Sigmoid colon (tissue), 7 donors: Measurements from ENCODE around the gene CEMP1. TPM values are rescaled to one million over a fixed set of nuclear protein-coding genes. Genes with fewer than 3 reads are reported as not detected.
A peak's percentile ranks its signal among the peaks of the same experiment; 100 is the strongest.

Experiments used
- DNase-seq: peaks from one replicate; pipeline ENCODE4 v3.0.0-alpha.2; 2019
- H3K27ac ChIP-seq, 4 donors: fragments of 200-600 bp; sonication (generic); one replicate each; pipeline ENCODE4 v1.5.1; 2016 to 2019; ENCODE audit warnings: mild to moderate bottlenecking in 1 of 4
- H3K27me3 ChIP-seq, 3 donors: fragments of 200-600 bp; sonication (generic); one replicate each; pipeline ENCODE4 v1.5.1; 2019; ENCODE audit warnings: mild to moderate bottlenecking in 1 of 3
- H3K36me3 ChIP-seq, 4 donors: fragments of 200-600 bp; sonication (generic); one replicate each; pipeline ENCODE4 v1.5.1; 2016 to 2019
- H3K4me1 ChIP-seq, 4 donors: fragments of 200-600 bp; sonication (generic); one replicate each; pipeline ENCODE4 v1.5.1; 2017 to 2019
- H3K4me3 ChIP-seq, 4 donors: fragments of 200-600 bp; sonication (generic); one replicate each; pipeline ENCODE4 v1.5.1; 2017 to 2019; ENCODE audit warnings: mild to moderate bottlenecking in 2 of 4, moderate library complexity in 1 of 4
- H3K9me3 ChIP-seq, 4 donors: fragments of 200-600 bp in 3 of 4; sonication (generic) in 3 of 4; one replicate each; pipeline versions ENCODE4 v1.5.1 to v1.6.1; 2013 to 2019
- CTCF ChIP-seq, 4 experiments: fragments of 450-650 bp in 3 of 4; fragments of 200-600 bp in 1 of 4; IDR thresholded peaks; one replicate each; pipeline ENCODE4 v1.5.1; 2016 to 2019; ENCODE audit warnings: antibody characterized with exemption in 4 of 4, mild to moderate bottlenecking in 3 of 4, moderate library complexity in 2 of 4
- EP300 ChIP-seq, 4 donors: sonication (generic); formaldehyde crosslinking; IDR thresholded peaks; one replicate each; pipeline ENCODE4 v1.6.1; 2017; ENCODE audit warnings: antibody characterized with exemption in 4 of 4
- POLR2A ChIP-seq, 2 donors: fragments of 450-650 bp; IDR thresholded peaks; one replicate each; pipeline ENCODE4 v1.6.1; 2016; ENCODE audit warnings: antibody characterized with exemption in 2 of 2, mild to moderate bottlenecking in 2 of 2, moderate library complexity in 2 of 2
- POLR2AphosphoS5 ChIP-seq, 4 donors: sonication (generic); formaldehyde crosslinking; IDR thresholded peaks; one replicate each; pipeline ENCODE4 v1.6.1; 2017; ENCODE audit warnings: antibody characterized with exemption in 4 of 4
- WGBS, 2 donors: extraction: QIAGEN DNeasy Blood & Tissue Kit; methylation state at CpG; one replicate each; pipeline ENCODE4 v1.1.7; 2013; 5-methylcytosine and 5-hydroxymethylcytosine counted together
- intact Hi-C: fragments of 100-400 bp; cut with DNase I; formaldehyde crosslinking; loops from one replicate; pipeline ENCODE4 v1.15.1; 2023
- polyA plus RNA-seq, 3 donors: library from polyadenylated mRNA; stranded (reverse); fragments of 200-250 nt; gene quantifications; one replicate each; pipeline ENCODE4 v1.2.3, GENCODE V29; 2013
- total RNA-seq, 4 donors: library from RNA; depleted of rRNA; stranded (reverse); fragments of >200 nt; gene quantifications; one replicate each; pipeline ENCODE4 v1.1.0, GENCODE V29; 2016
- donor health status: healthy with polysubstance abuse.
- donor health status: Bipolar disorder and iron deficiency.
- donor health status: healthy.

CEMP1 gene
- total and polyA plus RNA-seq, 7 donors: 0.90 to 1.2 TPM; not detected in 5

DNA sequence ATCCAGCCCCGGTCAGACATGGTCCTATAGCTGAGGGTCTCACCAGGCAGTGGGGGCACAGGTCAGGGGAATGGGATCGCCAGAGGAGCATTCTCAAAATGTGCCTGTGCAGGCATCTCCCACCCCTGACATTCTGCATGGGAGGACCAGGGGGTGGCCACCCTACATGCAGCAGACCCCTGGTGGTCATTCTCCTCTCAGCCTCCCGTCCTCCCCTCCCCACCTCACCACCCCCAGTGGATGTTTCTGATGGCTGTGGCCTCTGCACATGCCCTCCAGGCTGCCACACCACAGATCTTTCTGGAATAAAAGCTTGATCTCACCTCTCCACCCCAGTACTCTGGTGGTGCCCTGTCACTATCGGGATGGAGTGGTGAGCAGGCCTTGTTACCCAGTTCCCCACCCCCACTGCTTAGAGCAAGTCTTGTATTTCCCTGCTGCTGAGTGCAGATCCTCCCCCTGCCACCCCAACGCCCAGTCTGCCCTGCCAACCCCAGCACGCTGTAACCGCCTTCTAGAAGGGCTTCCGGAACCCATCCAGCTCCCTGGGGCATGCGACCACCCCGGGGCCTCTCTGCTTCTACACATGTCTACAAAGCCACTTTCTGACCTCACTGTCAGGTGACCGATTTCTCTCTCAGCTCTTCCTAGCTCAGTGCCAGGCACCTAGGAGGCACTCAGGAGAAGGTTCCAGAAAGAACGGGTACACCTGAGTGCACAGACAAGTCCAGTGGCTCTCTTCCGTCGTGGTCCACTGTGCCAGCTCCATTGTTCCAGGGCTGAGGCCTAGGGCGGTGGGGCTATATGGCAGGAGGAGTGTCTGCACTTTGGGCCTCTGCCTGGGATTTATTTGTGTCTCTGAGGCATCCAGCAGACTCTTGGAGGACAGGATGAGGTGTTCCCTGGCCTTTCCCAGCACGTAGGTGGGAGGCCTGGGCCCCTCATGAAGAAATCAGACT lies 47.0 kb downstream of the CEMP1 start:
- H3K27ac ChIP-seq: peak overlapping the region; percentile 83 to 91 (median 84)
- H3K4me3 ChIP-seq: peak overlapping the region in 1 of 4 donors; percentile 41
- DNase-seq: no peak
- H3K4me1 ChIP-seq: peaks cover 0 to 30% (median 26%) of the 10 kb centered on the region in 4 donors
- intact Hi-C loops: loop anchor here (5.0 kb wide), 1 partner anchor 57 kb away; the partner anchor contains the start of gene CCNF
- TF ChIP-seq CTCF (IDR thresholded peaks at IDR 0.05) (no peak), POLR2A (IDR thresholded peaks at IDR 0.05) (no peak), EP300 (IDR thresholded peaks at IDR 0.05) (no peak), POLR2AphosphoS5 (IDR thresholded peaks at IDR 0.05) (no peak)
- H3K9me3 ChIP-seq: no peaks in the 10 kb centered on the region
- H3K36me3 ChIP-seq: no peaks in the 10 kb centered on the region
- 91 to 92% methylated on average over 16 of the region's 16 CpGs for WGBS, 2 donors
- H3K27me3 ChIP-seq: no peaks in the 10 kb centered on the region

DNA sequence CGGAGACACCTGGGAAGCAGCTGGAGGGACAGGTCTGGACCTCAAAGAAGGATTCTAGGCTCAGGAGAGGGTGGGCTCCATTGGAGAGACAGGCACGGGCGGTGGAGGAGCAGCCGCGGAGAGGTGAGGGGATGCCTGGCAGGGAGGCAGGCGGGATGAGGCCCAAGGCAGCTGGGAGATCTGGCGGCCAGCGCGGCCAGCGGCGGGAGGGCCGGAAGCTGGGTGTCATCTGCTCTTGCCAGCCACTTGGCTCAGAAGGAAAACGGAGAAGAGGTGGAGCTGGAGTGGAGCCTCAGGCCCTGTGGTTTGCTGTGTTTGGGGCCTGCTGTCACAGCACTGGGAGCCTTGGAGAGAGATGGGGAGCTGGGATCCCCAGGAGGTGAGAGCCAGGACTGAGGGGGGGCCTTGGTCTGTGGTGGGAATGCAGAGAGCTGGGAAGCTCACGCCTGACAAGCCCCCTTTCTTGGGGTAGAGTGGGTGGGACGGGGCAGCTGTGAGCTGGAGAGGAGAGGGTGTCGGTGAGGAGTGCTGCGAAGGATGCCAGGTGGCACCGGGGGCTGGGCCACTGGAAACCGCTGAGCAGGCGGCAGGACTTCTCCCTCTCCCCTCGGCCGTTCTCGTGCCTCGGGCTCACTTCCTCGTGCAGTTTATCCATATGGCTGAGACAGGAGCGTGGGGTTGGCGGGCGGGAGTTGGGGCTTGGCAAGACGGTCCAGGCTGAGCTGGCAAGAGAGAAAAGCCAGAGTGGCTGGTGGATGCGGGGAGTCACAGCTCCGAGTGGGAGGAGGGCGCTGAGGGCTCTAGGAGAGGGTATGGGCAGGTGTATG lies 48.3 kb downstream of the CEMP1 start:
- Histone ChIP-seq H3K4me1 (peaks cover 0 to 30% (median 26%) of the 10 kb centered on the region in 4 donors), H3K36me3 (no peaks in the 10 kb centered on the region), H3K27ac (peak overlapping the region; percentile 83 to 91 (median 84)), H3K9me3 (no peaks in the 10 kb centered on the region), H3K4me3 (peak overlapping the region in 3 of 4 donors; percentile 36 to 41 (median 40)), H3K27me3 (no peaks in the 10 kb centered on the region)
- 69 to 82% methylated on average over 32 of the region's 32 CpGs for WGBS, 2 donors
- peak; percentile 93 for DNase-seq
- TF ChIP-seq POLR2AphosphoS5 (IDR thresholded peaks at IDR 0.05) (peak; percentile 29 to 66 (median 46)), EP300 (IDR thresholded peaks at IDR 0.05) (no peak)
- intact Hi-C loops: loop anchor here (5.0 kb wide), 1 partner anchor 56 kb away; the partner anchor contains the start of gene CCNF

DNA sequence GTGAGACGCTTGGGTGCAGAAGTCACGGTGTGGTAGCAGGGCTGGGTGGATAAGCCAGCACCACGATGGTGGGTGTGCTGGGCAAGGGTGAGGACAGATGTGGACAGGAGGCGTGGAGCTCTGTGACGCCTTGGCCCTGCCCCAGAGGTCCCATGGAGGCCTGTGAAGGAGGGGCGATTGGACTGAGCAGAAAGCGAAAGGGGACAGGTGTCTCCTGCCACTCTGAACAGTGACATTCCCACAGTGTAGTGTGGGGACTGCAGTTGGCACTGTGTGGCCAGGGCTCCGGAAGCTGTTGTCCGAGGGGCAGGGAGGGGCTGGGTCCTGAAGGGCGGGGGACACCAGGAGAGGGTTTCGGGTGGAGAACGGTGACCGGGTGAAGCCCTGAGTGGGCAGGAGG lies 49.0 kb downstream of the CEMP1 start:
- no peak for DNase-seq
- Histone ChIP-seq H3K4me1 (peaks cover 0 to 30% (median 26%) of the 10 kb centered on the region in 4 donors), H3K27ac (peak overlapping the region; percentile 83 to 91 (median 84)), H3K4me3 (peak overlapping the region in 3 of 4 donors; percentile 36 to 41 (median 40)), H3K27me3 (no peaks in the 10 kb centered on the region), H3K36me3 (no peaks in the 10 kb centered on the region), H3K9me3 (no peaks in the 10 kb centered on the region)
- 79 to 80% methylated on average over 13 of the region's 13 CpGs for WGBS, 2 donors
- no peak for TF ChIP-seq POLR2AphosphoS5 (IDR thresholded peaks at IDR 0.05)
- no peak for TF ChIP-seq POLR2A (IDR thresholded peaks at IDR 0.05)
- no peak for TF ChIP-seq EP300 (IDR thresholded peaks at IDR 0.05)
- intact Hi-C loops: loop anchor here (5.0 kb wide), 1 partner anchor 55 kb away; the partner anchor contains the start of gene CCNF

DNA sequence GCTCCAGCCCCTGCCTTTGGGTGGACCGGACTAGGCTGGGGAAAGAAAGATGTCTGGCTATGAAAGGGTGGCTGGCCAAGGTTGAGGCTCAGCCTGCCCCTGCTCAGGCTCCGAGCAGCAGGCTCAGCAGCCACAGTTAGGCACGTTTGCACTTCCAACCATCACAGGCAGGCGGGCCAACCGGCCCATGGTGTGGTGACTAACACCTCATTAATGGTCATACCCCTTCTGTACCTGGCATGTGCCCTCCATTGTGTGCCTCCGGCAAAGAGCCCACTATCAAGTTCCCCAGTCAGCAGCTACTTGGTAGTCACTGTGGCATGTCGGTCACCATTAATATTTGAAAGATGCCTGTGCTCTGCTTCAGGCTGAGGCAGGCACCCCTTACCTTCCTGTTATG lies 49.5 kb downstream of the CEMP1 start:
- Histone ChIP-seq H3K27me3 (no peaks in the 10 kb centered on the region), H3K4me1 (peaks cover 0 to 30% (median 26%) of the 10 kb centered on the region in 4 donors), H3K27ac (peak overlapping the region in 2 of 4 donors; percentile 86 to 91), H3K4me3 (no peak overlapping the region), H3K9me3 (no peaks in the 10 kb centered on the region), H3K36me3 (no peaks in the 10 kb centered on the region)
- DNase-seq: no peak
- 73 to 83% methylated on average over 7 of the region's 7 CpGs for WGBS, 2 donors
- intact Hi-C loops: loop anchor here (5.0 kb wide), 1 partner anchor 54 kb away; the partner anchor contains the start of gene CCNF
- no peak for TF ChIP-seq EP300 (IDR thresholded peaks at IDR 0.05)
- no peak for TF ChIP-seq POLR2A (IDR thresholded peaks at IDR 0.05)
- no peak for TF ChIP-seq CTCF (IDR thresholded peaks at IDR 0.05)
- no peak for TF ChIP-seq POLR2AphosphoS5 (IDR thresholded peaks at IDR 0.05)

GRCh38 chr16:2480948-2481347 lies 50.3 kb downstream of the CEMP1 start:
- intact Hi-C loops: loop anchor here (5.0 kb wide), 1 partner anchor 54 kb away; the partner anchor contains the start of gene CCNF
- Histone ChIP-seq H3K4me1 (peaks cover 0 to 35% (median 32%) of the 10 kb centered on the region in 4 donors), H3K36me3 (no peaks in the 10 kb centered on the region), H3K9me3 (no peaks in the 10 kb centered on the region), H3K27ac (no peak overlapping the region), H3K4me3 (no peak overlapping the region), H3K27me3 (no peaks in the 10 kb centered on the region)
- TF ChIP-seq CTCF (IDR thresholded peaks at IDR 0.05) (no peak), POLR2AphosphoS5 (IDR thresholded peaks at IDR 0.05) (no peak), POLR2A (IDR thresholded peaks at IDR 0.05) (no peak), EP300 (IDR thresholded peaks at IDR 0.05) (no peak)
- WGBS, 2 donors: 21 to 71% methylated on average over 12 of the region's 12 CpGs
- no peak for DNase-seq
